GM23338 (cell line): ENCODE measurements around the gene MVB12B. TPM values are rescaled to one million over a fixed set of nuclear protein-coding genes. Genes with fewer than 3 reads are reported as not detected.

ENCODE experiments used
- ATAC-seq: fragments of 200-7000 bp; cut with Tn5 transposase; 3 replicates; pipeline ENCODE4 v1.9.1; 2020
- DNase-seq: peaks from one replicate; pipeline ENCODE4 v3.0.0-alpha.2; 2015; ENCODE audit warnings: low spot score
- H2AFZ ChIP-seq: fragments of 200-600 bp; sonication (generic); 2 replicates; pipeline ENCODE4 v1.8.0; 2016; ENCODE audit warnings: antibody characterized with exemption, mild to moderate bottlenecking, moderate library complexity
- H3F3A ChIP-seq: fragments of 200-600 bp; sonication (generic); replicated peaks from 2 replicates; pipeline ENCODE4 v1.8.0; 2017; ENCODE audit warnings: antibody characterized with exemption, mixed run types, low read depth
- H3K27ac ChIP-seq: fragments of 200-600 bp; sonication (generic); 2 replicates; pipeline ENCODE4 v1.6.1; 2016; ENCODE audit warnings: low read depth
- H3K27me3 ChIP-seq: fragments of 200-600 bp; sonication (generic); 2 replicates; pipeline ENCODE4 v1.8.0; 2016; ENCODE audit warnings: mild to moderate bottlenecking, mixed run types, moderate library complexity; ENCODE audit not compliant: insufficient read depth
- H3K36me3 ChIP-seq: fragments of 200-600 bp; sonication (generic); 2 replicates; pipeline ENCODE4 v1.8.0; 2016; ENCODE audit warnings: mild to moderate bottlenecking; ENCODE audit not compliant: insufficient read depth
- H3K4me1 ChIP-seq: fragments of 200-600 bp; sonication (generic); 2 replicates; pipeline ENCODE4 v1.8.0; 2016; ENCODE audit warnings: mild to moderate bottlenecking, moderate library complexity; ENCODE audit not compliant: insufficient read depth
- H3K4me2 ChIP-seq: fragments of 200-600 bp; sonication (generic); 2 replicates; pipeline ENCODE4 v1.7.1; 2017; ENCODE audit warnings: mixed run types
- H3K4me3 ChIP-seq: fragments of 200-600 bp; sonication (generic); 2 replicates; pipeline ENCODE4 v1.6.1; 2016; ENCODE audit warnings: mixed run types
- H3K79me2 ChIP-seq: fragments of 200-600 bp; sonication (generic); replicated peaks from 2 replicates; pipeline ENCODE4 v1.8.0; 2017; ENCODE audit warnings: mild to moderate bottlenecking; ENCODE audit not compliant: insufficient read depth
- H3K9me2 ChIP-seq: fragments of 200-600 bp; sonication (generic); 2 replicates; pipeline ENCODE4 v1.8.0; 2017; ENCODE audit not compliant: insufficient read depth
- H4K20me1 ChIP-seq: fragments of 200-600 bp; sonication (generic); replicated peaks from 2 replicates; pipeline ENCODE4 v1.8.0; 2017; ENCODE audit warnings: mild to moderate bottlenecking; ENCODE audit not compliant: insufficient read depth
- H3K27ac Mint-ChIP-seq: 2 replicates; pipeline ENCODE4 v1.8.0; 2020; ENCODE audit warnings: inconsistent platforms, mild to moderate bottlenecking, moderate library complexity, mixed read lengths
- H3K27me3 Mint-ChIP-seq: 3 replicates; pipeline ENCODE4 v1.8.0; 2022; ENCODE audit warnings: low read depth, mild to moderate bottlenecking, moderate library complexity, mixed read lengths, inconsistent platforms; ENCODE audit not compliant: insufficient read depth, poor library complexity
- H3K36me3 Mint-ChIP-seq: 3 replicates; pipeline ENCODE4 v1.8.0; 2021; ENCODE audit warnings: low read depth, mild to moderate bottlenecking, inconsistent platforms, moderate library complexity, mixed read lengths
- H3K4me1 Mint-ChIP-seq: 3 replicates; pipeline ENCODE4 v1.8.0; 2020; ENCODE audit warnings: mild to moderate bottlenecking, inconsistent platforms, mixed read lengths
- H3K4me3 Mint-ChIP-seq: 3 replicates; pipeline ENCODE4 v1.8.0; 2021; ENCODE audit warnings: moderate library complexity, mild to moderate bottlenecking, inconsistent platforms, mixed read lengths
- H3K9me3 Mint-ChIP-seq: 3 replicates; pipeline ENCODE4 v1.8.0; 2020; ENCODE audit warnings: moderate library complexity, mild to moderate bottlenecking, inconsistent platforms, mixed read lengths
- CTCF ChIP-seq, 2 experiments: fragments of 200-600 bp in 1 of 2; sonication (generic) in 1 of 2; conservative IDR thresholded peaks; 2 replicates each; pipeline versions ENCODE4 v1.5.1 to v1.6.1; 2016 to 2017; ENCODE audit warnings: antibody characterized with exemption in 2 of 2, low read depth in 2 of 2, mild to moderate bottlenecking in 2 of 2, moderate library complexity in 1 of 2
- EZH2 ChIP-seq: fragments of 200-600 bp; sonication (generic); IDR thresholded peaks from one replicate; pipeline ENCODE4 v1.8.0; 2017; ENCODE audit warnings: antibody characterized with exemption, mild to moderate bottlenecking, low read depth; ENCODE audit not compliant: unreplicated experiment
- EZH2phosphoT487 ChIP-seq: fragments of 200-600 bp; sonication (generic); IDR thresholded peaks from one replicate; pipeline ENCODE4 v1.8.1; 2018; ENCODE audit warnings: antibody characterized with exemption; ENCODE audit not compliant: unreplicated experiment
- NANOG ChIP-seq: IDR thresholded peaks from 2 replicates; pipeline ENCODE4 v1.6.1; 2016; ENCODE audit warnings: antibody characterized with exemption, borderline replicate concordance
- POLR2AphosphoS5 ChIP-seq: IDR thresholded peaks from 2 replicates; pipeline ENCODE4 v1.6.1; 2016; ENCODE audit warnings: antibody characterized with exemption, low read depth
- STAT1 ChIP-seq: IDR thresholded peaks from one replicate; pipeline ENCODE4 v1.6.1; 2016; ENCODE audit warnings: antibody characterized with exemption; ENCODE audit not compliant: unreplicated experiment
- ZNF114 ChIP-seq: fragments of 250-450 bp; sonication (Bioruptor Pico); IDR thresholded peaks from 2 replicates; pipeline ENCODE4 v1.5.0; 2020; ENCODE audit warnings: mild to moderate bottlenecking, moderate library complexity
- ZNF331 ChIP-seq: fragments of 250-450 bp; sonication (Bioruptor Pico); IDR thresholded peaks from 2 replicates; pipeline ENCODE4 v1.5.0; 2020; ENCODE audit warnings: low read depth, mild to moderate bottlenecking, moderate library complexity
- polyA plus RNA-seq: library from polyadenylated mRNA; unstranded; fragments of >200 nt; fragmentation: Nextera tagmentation; extraction: Ambion mirVana; gene quantifications from 2 replicates; pipeline ENCODE4 v1.2.1, GENCODE V29; 2016
- total RNA-seq: library from RNA; depleted of rRNA; stranded (reverse); fragments of >200 nt; shearing (Covaris generic); gene quantifications from 2 replicates; pipeline ENCODE4 v1.2.3, GENCODE V29; 2014
- TF ChIP-seq, protein P1 (sequence below): fragments of 250-450 bp; sonication (Bioruptor Pico); IDR thresholded peaks from 2 replicates; pipeline ENCODE4 v1.5.0; 2020; ENCODE audit warnings: mild to moderate bottlenecking, moderate library complexity

MVB12B gene
- total and polyA plus RNA-seq, 2 experiments from 2014 or later: 1.9 to 6.6 TPM

- H3K4me1 Mint-ChIP-seq: peaks cover 15% of the 10 kb centered on the region
- H4K20me1 ChIP-seq: no peaks in the 10 kb centered on the region
- H3K27me3 Mint-ChIP-seq: no peaks in the 10 kb centered on the region
Observed at GRCh38 chr9:126450668-126451205, 124.1 kb downstream of the MVB12B start.

DNA sequence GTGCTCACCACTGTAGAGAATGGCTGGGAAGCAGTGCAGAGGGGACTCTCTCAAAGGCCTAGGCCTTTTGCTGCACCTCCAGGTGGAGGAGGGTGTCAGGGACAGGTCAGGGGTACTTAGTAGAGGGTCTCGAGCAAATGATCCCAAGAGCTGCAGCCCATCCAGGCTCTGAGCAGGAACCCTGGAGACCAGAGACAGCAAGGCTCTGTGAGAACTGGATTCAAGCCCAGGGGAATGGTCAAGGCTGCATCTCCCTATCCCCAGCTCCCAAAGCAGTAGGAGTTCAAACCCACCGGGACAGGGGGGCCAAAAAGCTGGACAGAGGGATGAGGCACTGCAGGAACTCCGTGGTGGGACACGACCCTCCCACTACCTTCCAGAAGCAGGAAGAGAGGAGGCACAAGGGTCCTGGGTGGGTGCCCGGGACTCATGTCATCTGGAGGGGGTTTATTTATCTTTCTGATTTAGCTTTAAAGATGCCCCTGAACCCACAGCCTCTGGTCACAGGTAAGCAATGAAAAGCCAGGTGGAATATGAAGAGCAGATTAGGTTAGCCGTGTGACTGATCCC lies 124.8 kb downstream of the MVB12B start:
- H3K9me2 ChIP-seq: no peaks in the 10 kb centered on the region
- no peaks in the 10 kb centered on the region for H3K27me3 Mint-ChIP-seq
- no peak for ATAC-seq
- TF ChIP-seq STAT1: no peak
- no peak for TF ChIP-seq EZH2
- no peak for TF ChIP-seq POLR2AphosphoS5
- no peak for TF ChIP-seq ZNF114 (CRISPR knock-in tag)
- no peak for TF ChIP-seq EZH2phosphoT487
- no peak for TF ChIP-seq NANOG
- TF ChIP-seq, protein P1, sequence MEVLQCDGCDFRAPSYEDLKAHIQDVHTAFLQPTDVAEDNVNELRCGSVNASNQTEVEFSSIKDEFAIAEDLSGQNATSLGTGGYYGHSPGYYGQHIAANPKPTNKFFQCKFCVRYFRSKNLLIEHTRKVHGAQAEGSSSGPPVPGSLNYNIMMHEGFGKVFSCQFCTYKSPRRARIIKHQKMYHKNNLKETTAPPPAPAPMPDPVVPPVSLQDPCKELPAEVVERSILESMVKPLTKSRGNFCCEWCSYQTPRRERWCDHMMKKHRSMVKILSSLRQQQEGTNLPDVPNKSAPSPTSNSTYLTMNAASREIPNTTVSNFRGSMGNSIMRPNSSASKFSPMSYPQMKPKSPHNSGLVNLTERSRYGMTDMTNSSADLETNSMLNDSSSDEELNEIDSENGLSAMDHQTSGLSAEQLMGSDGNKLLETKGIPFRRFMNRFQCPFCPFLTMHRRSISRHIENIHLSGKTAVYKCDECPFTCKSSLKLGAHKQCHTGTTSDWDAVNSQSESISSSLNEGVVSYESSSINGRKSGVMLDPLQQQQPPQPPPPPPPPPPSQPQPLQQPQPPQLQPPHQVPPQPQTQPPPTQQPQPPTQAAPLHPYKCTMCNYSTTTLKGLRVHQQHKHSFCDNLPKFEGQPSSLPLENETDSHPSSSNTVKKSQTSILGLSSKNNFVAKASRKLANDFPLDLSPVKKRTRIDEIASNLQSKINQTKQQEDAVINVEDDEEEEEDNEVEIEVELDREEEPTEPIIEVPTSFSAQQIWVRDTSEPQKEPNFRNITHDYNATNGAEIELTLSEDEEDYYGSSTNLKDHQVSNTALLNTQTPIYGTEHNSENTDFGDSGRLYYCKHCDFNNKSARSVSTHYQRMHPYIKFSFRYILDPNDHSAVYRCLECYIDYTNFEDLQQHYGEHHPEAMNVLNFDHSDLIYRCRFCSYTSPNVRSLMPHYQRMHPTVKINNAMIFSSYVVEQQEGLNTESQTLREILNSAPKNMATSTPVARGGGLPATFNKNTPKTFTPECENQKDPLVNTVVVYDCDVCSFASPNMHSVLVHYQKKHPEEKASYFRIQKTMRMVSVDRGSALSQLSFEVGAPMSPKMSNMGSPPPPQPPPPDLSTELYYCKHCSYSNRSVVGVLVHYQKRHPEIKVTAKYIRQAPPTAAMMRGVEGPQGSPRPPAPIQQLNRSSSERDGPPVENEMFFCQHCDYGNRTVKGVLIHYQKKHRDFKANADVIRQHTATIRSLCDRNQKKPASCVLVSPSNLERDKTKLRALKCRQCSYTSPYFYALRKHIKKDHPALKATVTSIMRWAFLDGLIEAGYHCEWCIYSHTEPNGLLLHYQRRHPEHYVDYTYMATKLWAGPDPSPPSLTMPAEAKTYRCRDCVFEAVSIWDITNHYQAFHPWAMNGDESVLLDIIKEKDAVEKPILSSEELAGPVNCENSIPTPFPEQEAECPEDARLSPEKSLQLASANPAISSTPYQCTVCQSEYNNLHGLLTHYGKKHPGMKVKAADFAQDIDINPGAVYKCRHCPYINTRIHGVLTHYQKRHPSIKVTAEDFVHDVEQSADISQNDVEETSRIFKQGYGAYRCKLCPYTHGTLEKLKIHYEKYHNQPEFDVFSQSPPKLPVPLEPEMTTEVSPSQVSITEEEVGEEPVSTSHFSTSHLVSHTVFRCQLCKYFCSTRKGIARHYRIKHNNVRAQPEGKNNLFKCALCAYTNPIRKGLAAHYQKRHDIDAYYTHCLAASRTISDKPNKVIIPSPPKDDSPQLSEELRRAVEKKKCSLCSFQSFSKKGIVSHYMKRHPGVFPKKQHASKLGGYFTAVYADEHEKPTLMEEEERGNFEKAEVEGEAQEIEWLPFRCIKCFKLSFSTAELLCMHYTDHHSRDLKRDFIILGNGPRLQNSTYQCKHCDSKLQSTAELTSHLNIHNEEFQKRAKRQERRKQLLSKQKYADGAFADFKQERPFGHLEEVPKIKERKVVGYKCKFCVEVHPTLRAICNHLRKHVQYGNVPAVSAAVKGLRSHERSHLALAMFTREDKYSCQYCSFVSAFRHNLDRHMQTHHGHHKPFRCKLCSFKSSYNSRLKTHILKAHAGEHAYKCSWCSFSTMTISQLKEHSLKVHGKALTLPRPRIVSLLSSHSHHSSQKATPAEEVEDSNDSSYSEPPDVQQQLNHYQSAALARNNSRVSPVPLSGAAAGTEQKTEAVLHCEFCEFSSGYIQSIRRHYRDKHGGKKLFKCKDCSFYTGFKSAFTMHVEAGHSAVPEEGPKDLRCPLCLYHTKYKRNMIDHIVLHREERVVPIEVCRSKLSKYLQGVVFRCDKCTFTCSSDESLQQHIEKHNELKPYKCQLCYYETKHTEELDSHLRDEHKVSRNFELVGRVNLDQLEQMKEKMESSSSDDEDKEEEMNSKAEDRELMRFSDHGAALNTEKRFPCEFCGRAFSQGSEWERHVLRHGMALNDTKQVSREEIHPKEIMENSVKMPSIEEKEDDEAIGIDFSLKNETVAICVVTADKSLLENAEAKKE (CRISPR knock-in tag): no peak

More at GRCh38 chr9:126450668-126451205, 124.1 kb downstream of the MVB12B start:
- Mint-ChIP-seq H3K36me3 (no peaks in the 10 kb centered on the region), H3K4me3 (no peak overlapping the region), H3K27ac (no peak overlapping the region), H3K9me3 (no peaks in the 10 kb centered on the region)
- no peaks in the 10 kb centered on the region for H3K4me1 ChIP-seq
- no peak overlapping the region for H2AFZ ChIP-seq
- ATAC-seq (no peak), DNase-seq (no peak)
- H3K9me2 ChIP-seq: no peaks in the 10 kb centered on the region
- H3K4me3 ChIP-seq: no peak overlapping the region
- H3F3A ChIP-seq: no peaks in the 10 kb centered on the region
- no peaks in the 10 kb centered on the region for H3K36me3 ChIP-seq
- no peak overlapping the region for H3K27ac ChIP-seq
- no peak overlapping the region for H3K4me2 ChIP-seq
- TF ChIP-seq CTCF (conservative IDR thresholded peaks at IDR 0.05; ENCODE audit: low read depth in 2 of 2): peak in 1 of 2 experiments; percentile 24; a peak in 2 of 4 replicates
- no peak for TF ChIP-seq ZNF331 (CRISPR knock-in tag)
- no peaks in the 10 kb centered on the region for H3K79me2 ChIP-seq
- H3K27me3 ChIP-seq: no peaks in the 10 kb centered on the region

More for the DNA sequence above, 124.8 kb downstream of the MVB12B start:
- Histone ChIP-seq H3K4me3 (no peak overlapping the region), H3K4me2 (no peak overlapping the region), H3K4me1 (no peaks in the 10 kb centered on the region), H3K27ac (no peak overlapping the region), H3K27me3 (no peaks in the 10 kb centered on the region), H3F3A (no peaks in the 10 kb centered on the region), H3K36me3 (no peaks in the 10 kb centered on the region), H3K79me2 (no peaks in the 10 kb centered on the region), H2AFZ (no peak overlapping the region), H4K20me1 (no peaks in the 10 kb centered on the region)
- no peak for DNase-seq
- H3K27ac Mint-ChIP-seq: no peak overlapping the region; the same call in 1 of the 2 replicates
- H3K4me3 Mint-ChIP-seq: no peak overlapping the region
- H3K9me3 Mint-ChIP-seq: no peaks in the 10 kb centered on the region
- H3K4me1 Mint-ChIP-seq: peaks cover 15% of the 10 kb centered on the region
- no peaks in the 10 kb centered on the region for H3K36me3 Mint-ChIP-seq
